ENCODE data around the gene AGAP1.

GRCh38 chr2:235564066-235564465 lies 70.2 kb downstream of the AGAP1 start:
- TF ChIP-seq CTCF (IDR thresholded peaks at IDR 0.05) (no peak), POLR2A (IDR thresholded peaks at IDR 0.05) (no peak)

Data from uterus (tissue), 2 donors.